Stimulated activated CD4-positive, alpha-beta T cell treated with anti-CD3 and anti-CD28 coated beads, Interleukin-4, amount 100 ng/mL, for 4 hours (primary cell): ENCODE data around the gene IKZF1.

ENCODE experiments used
- DNase-seq, 2 experiments: peaks; one replicate each; pipeline ENCODE4 v3.0.0-alpha.2; 2020

IKZF1 gene

GRCh38 chr7:50357426-50357825, 52.9 kb downstream of the IKZF1 start:
- no peak for DNase-seq

- no peak for DNase-seq
These were observed 53.7 kb downstream of the IKZF1 start for GRCh38 chr7:50358041-50358705.

- no peak for DNase-seq
These were observed 54.3 kb downstream of the IKZF1 start for GRCh38 chr7:50358779-50359178.

GRCh38 chr7:50359258-50359994, 54.9 kb downstream of the IKZF1 start:
- DNase-seq, result no peak

- peak; percentile 68 to 93 for DNase-seq
These were observed 55.7 kb downstream of the IKZF1 start for GRCh38 chr7:50359995-50360925.

GRCh38 chr7:50362142-50362541, 57.6 kb downstream of the IKZF1 start:
- DNase-seq, result no peak

- DNase-seq, result peak in 1 of 2 experiments; percentile 46
These were observed 58.3 kb downstream of the IKZF1 start for GRCh38 chr7:50362712-50363282.

GRCh38 chr7:50363327-50364060, 59.0 kb downstream of the IKZF1 start:
- no peak for DNase-seq

- no peak for DNase-seq
These were observed 60.1 kb downstream of the IKZF1 start for GRCh38 chr7:50364645-50365044.

GRCh38 chr7:50366311-50366710, 61.8 kb downstream of the IKZF1 start:
- no peak for DNase-seq

GRCh38 chr7:50367100-50367499, 62.6 kb downstream of the IKZF1 start:
- DNase-seq, result no peak

- no peak for DNase-seq
These were observed 63.1 kb downstream of the IKZF1 start for GRCh38 chr7:50367570-50367969.

- no peak for DNase-seq
These were observed 63.9 kb downstream of the IKZF1 start for GRCh38 chr7:50368366-50368765.

- DNase-seq, result peak in 1 of 2 experiments; percentile 45
These were observed 64.9 kb downstream of the IKZF1 start for GRCh38 chr7:50369143-50370026.

- no peak for DNase-seq
These were observed 66.4 kb downstream of the IKZF1 start for GRCh38 chr7:50370884-50371283.

GRCh38 chr7:50371551-50372021, 67.1 kb downstream of the IKZF1 start:
- DNase-seq, result no peak

GRCh38 chr7:50372923-50373322, 68.4 kb downstream of the IKZF1 start:
- DNase-seq, result no peak

GRCh38 chr7:50376056-50376820, 71.7 kb downstream of the IKZF1 start:
- DNase-seq, result no peak

GRCh38 chr7:50377356-50377755, 72.8 kb downstream of the IKZF1 start:
- DNase-seq, result no peak

GRCh38 chr7:50379082-50379481, 74.6 kb downstream of the IKZF1 start:
- no peak for DNase-seq
